Hepatocyte (in vitro differentiated cells): ENCODE results near the gene SORCS2. TPM values are rescaled to one million over a fixed set of nuclear protein-coding genes. Genes with fewer than 3 reads are reported as not detected.

ENCODE experiments used
- DNase-seq: peaks from one replicate; pipeline ENCODE4 v3.0.0-alpha.2; 2016; ENCODE audit warnings: low spot score
- H2AFZ ChIP-seq: fragments of 200-600 bp; sonication (generic); 2 replicates; pipeline ENCODE4 v1.6.0; 2016; ENCODE audit warnings: antibody characterized with exemption, mild to moderate bottlenecking
- H3K27ac ChIP-seq: fragments of 200-600 bp; sonication (generic); 2 replicates; pipeline ENCODE4 v1.5.1; 2016; ENCODE audit warnings: mild to moderate bottlenecking
- H3K27me3 ChIP-seq: fragments of 200-600 bp; sonication (generic); 2 replicates; pipeline ENCODE4 v1.6.1; 2016
- H3K36me3 ChIP-seq: fragments of 200-600 bp; sonication (generic); replicated peaks from 2 replicates; pipeline ENCODE4 v1.5.1; 2016; ENCODE audit warnings: low read depth; ENCODE audit not compliant: insufficient read depth
- H3K4me1 ChIP-seq: fragments of 200-600 bp; sonication (generic); 2 replicates; pipeline ENCODE4 v1.5.1; 2016; ENCODE audit warnings: mild to moderate bottlenecking, moderate library complexity; ENCODE audit not compliant: insufficient read depth
- H3K4me2 ChIP-seq: fragments of 200-600 bp; sonication (generic); 2 replicates; pipeline ENCODE4 v1.6.0; 2016
- H3K4me3 ChIP-seq: fragments of 200-600 bp; sonication (generic); 2 replicates; pipeline ENCODE4 v1.5.1; 2016; ENCODE audit warnings: mild to moderate bottlenecking
- H3K79me2 ChIP-seq: fragments of 200-600 bp; sonication (generic); 2 replicates; pipeline ENCODE4 v1.6.0; 2017; ENCODE audit warnings: mild to moderate bottlenecking
- H3K9me2 ChIP-seq: fragments of 200-600 bp; sonication (generic); replicated peaks from 2 replicates; pipeline ENCODE4 v1.6.0; 2017; ENCODE audit warnings: mild to moderate bottlenecking; ENCODE audit not compliant: insufficient read depth
- H3K9me3 ChIP-seq: fragments of 200-600 bp; sonication (generic); 2 replicates; pipeline ENCODE4 v1.5.1; 2016; ENCODE audit warnings: low read depth, mild to moderate bottlenecking
- H4K20me1 ChIP-seq: fragments of 200-600 bp; sonication (generic); 2 replicates; pipeline ENCODE4 v1.6.0; 2016; ENCODE audit warnings: mild to moderate bottlenecking; ENCODE audit not compliant: insufficient read depth, poor library complexity, severe bottlenecking
- EZH2 ChIP-seq: fragments of 200-600 bp; sonication (generic); IDR thresholded peaks from 2 replicates; pipeline ENCODE4 v1.6.1; 2016; ENCODE audit warnings: antibody characterized with exemption, mild to moderate bottlenecking, borderline replicate concordance
- EZH2phosphoT487 ChIP-seq: fragments of 200-600 bp; sonication (generic); IDR thresholded peaks from one replicate; pipeline ENCODE4 v1.6.1; 2018; ENCODE audit warnings: antibody characterized with exemption, mild to moderate bottlenecking, low read depth, moderate library complexity; ENCODE audit not compliant: unreplicated experiment, severe bottlenecking
- WGBS: methylation state at CpG from one replicate; pipeline ENCODE4 v1.1.6; 2016; ENCODE audit warnings: low lambda C conversion rate; ENCODE audit errors: missing lambda C conversion rate; 5-methylcytosine and 5-hydroxymethylcytosine counted together
- polyA plus RNA-seq: library from polyadenylated mRNA; unstranded; fragments of >200 nt; fragmentation: Nextera tagmentation; extraction: Ambion mirVana; gene quantifications from 2 replicates; pipeline ENCODE4 v1.2.1, GENCODE V29; 2016
- total RNA-seq: library from RNA; depleted of rRNA; stranded (reverse); fragments of >200 nt; gene quantifications from 2 replicates; pipeline ENCODE4 v1.2.3, GENCODE V29; 2014
- TF ChIP-seq, protein P1 (sequence below): fragments of 200-600 bp; sonication (generic); IDR thresholded peaks from 2 replicates; pipeline ENCODE4 v1.5.1; 2016; ENCODE audit warnings: antibody characterized with exemption, mild to moderate bottlenecking; ENCODE audit not compliant: poor library complexity

The SORCS2 gene
- total and polyA plus RNA-seq, 2 experiments from 2014 or later, result 1.6 to 4.8 TPM

DNA sequence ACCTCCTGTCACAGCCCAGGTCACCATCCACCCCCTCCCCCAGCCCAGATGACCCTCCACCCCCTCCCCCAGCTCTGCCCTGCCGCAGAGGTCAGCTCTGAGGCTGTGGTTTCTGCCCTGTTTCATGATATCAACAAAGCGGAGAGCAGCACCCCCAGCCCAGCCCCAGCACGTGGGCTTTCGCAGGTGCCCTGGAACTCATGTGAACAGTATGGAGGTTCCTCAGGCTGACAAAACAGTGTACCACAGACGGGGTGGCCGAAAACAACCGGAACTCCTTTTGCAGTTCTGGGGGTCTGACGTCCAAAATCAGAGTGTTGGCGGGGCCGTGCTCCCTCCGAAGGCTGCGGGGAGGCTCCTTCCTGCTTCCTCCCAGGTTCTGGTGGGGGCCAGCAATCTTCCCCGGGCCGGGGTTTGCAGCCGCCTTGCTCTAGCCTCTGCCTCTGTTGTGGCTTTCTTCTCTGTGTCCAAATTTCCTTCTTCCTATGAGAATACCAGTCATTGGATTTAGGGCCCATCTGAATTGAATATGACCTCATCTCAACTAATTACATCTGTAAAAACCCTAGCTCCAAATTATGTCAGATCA is 250.3 kb downstream of the SORCS2 start:
- Histone ChIP-seq H2AFZ (no peak overlapping the region), H3K79me2 (no peaks in the 10 kb centered on the region), H3K9me3 (no peaks in the 10 kb centered on the region), H3K4me3 (no peak overlapping the region), H3K27me3 (no peaks in the 10 kb centered on the region), H3K9me2 (no peaks in the 10 kb centered on the region), H3K4me1 (no peaks in the 10 kb centered on the region), H3K36me3 (no peaks in the 10 kb centered on the region), H3K4me2 (no peak overlapping the region), H4K20me1 (no peaks in the 10 kb centered on the region), H3K27ac (no peak overlapping the region)
- TF ChIP-seq EZH2 (no peak), EZH2phosphoT487 (no peak)
- TF ChIP-seq, protein P1, sequence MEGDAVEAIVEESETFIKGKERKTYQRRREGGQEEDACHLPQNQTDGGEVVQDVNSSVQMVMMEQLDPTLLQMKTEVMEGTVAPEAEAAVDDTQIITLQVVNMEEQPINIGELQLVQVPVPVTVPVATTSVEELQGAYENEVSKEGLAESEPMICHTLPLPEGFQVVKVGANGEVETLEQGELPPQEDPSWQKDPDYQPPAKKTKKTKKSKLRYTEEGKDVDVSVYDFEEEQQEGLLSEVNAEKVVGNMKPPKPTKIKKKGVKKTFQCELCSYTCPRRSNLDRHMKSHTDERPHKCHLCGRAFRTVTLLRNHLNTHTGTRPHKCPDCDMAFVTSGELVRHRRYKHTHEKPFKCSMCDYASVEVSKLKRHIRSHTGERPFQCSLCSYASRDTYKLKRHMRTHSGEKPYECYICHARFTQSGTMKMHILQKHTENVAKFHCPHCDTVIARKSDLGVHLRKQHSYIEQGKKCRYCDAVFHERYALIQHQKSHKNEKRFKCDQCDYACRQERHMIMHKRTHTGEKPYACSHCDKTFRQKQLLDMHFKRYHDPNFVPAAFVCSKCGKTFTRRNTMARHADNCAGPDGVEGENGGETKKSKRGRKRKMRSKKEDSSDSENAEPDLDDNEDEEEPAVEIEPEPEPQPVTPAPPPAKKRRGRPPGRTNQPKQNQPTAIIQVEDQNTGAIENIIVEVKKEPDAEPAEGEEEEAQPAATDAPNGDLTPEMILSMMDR, result no peak
- 75% methylated on average over 14 of the region's 15 CpGs for WGBS
- no peak for DNase-seq

DNA sequence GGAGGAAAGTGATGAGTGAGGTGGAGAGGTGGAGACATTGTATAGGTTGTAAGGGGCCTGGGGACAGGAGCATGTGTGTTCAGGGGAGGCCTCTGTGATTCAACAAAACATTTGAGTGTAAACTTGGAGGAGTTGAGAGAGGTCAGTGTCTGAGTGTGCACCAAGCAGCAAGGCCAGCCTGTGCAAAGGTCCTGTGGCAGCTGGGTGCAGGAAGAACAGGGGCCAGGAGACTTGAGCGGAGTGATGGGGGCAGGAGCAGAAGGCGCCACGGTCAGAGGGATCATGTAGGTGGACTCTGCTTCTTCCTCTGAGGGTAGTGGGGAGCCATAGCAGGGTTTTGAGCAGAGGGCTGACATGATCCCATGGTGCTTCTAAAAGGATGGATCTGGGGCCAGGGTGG is 252.0 kb downstream of the SORCS2 start:
- Histone ChIP-seq H3K9me3 (no peaks in the 10 kb centered on the region), H3K4me3 (no peak overlapping the region), H3K4me1 (no peaks in the 10 kb centered on the region), H3K9me2 (no peaks in the 10 kb centered on the region), H3K4me2 (no peak overlapping the region), H3K27ac (no peak overlapping the region), H3K27me3 (no peaks in the 10 kb centered on the region), H4K20me1 (no peaks in the 10 kb centered on the region), H3K79me2 (no peaks in the 10 kb centered on the region), H2AFZ (no peak overlapping the region), H3K36me3 (no peaks in the 10 kb centered on the region)
- TF ChIP-seq EZH2phosphoT487 (no peak), EZH2 (no peak)
- TF ChIP-seq, protein P1, result no peak
- 78% methylated on average over 3 of the region's 3 CpGs for WGBS
- DNase-seq, result no peak

- Histone ChIP-seq H3K9me3 (no peaks in the 10 kb centered on the region), H3K9me2 (no peaks in the 10 kb centered on the region), H3K27ac (no peak overlapping the region), H3K4me2 (no peak overlapping the region), H3K79me2 (no peaks in the 10 kb centered on the region), H3K36me3 (no peaks in the 10 kb centered on the region), H3K4me1 (no peaks in the 10 kb centered on the region), H3K4me3 (no peak overlapping the region), H3K27me3 (no peaks in the 10 kb centered on the region), H2AFZ (no peak overlapping the region), H4K20me1 (no peaks in the 10 kb centered on the region)
- 72% methylated on average over 12 of the region's 12 CpGs for WGBS
- TF ChIP-seq EZH2 (no peak), EZH2phosphoT487 (no peak)
- TF ChIP-seq, protein P1, result no peak
- DNase-seq, result no peak
Observed at GRCh38 chr4:7444731-7445130, 252.4 kb downstream of the SORCS2 start.

- WGBS, result 92% methylated on average over 3 of the region's 3 CpGs
- DNase-seq, result no peak
- no peaks in the 10 kb centered on the region for H3K4me1 ChIP-seq
Observed at GRCh38 chr4:7447236-7447635, 254.9 kb downstream of the SORCS2 start.

More at GRCh38 chr4:7447236-7447635, 254.9 kb downstream of the SORCS2 start:
- H3K27ac ChIP-seq, result no peak overlapping the region
- no peaks in the 10 kb centered on the region for H3K79me2 ChIP-seq
- no peaks in the 10 kb centered on the region for H3K27me3 ChIP-seq
- no peak overlapping the region for H3K4me3 ChIP-seq
- H3K36me3 ChIP-seq, result no peaks in the 10 kb centered on the region
- no peaks in the 10 kb centered on the region for H3K9me2 ChIP-seq
- H3K9me3 ChIP-seq, result no peaks in the 10 kb centered on the region
- no peak overlapping the region for H2AFZ ChIP-seq
- TF ChIP-seq, protein P1, result no peak
- no peaks in the 10 kb centered on the region for H4K20me1 ChIP-seq
- H3K4me2 ChIP-seq, result no peak overlapping the region
